ENCODE measurements around the gene PMM2.

The PMM2 gene

DNA sequence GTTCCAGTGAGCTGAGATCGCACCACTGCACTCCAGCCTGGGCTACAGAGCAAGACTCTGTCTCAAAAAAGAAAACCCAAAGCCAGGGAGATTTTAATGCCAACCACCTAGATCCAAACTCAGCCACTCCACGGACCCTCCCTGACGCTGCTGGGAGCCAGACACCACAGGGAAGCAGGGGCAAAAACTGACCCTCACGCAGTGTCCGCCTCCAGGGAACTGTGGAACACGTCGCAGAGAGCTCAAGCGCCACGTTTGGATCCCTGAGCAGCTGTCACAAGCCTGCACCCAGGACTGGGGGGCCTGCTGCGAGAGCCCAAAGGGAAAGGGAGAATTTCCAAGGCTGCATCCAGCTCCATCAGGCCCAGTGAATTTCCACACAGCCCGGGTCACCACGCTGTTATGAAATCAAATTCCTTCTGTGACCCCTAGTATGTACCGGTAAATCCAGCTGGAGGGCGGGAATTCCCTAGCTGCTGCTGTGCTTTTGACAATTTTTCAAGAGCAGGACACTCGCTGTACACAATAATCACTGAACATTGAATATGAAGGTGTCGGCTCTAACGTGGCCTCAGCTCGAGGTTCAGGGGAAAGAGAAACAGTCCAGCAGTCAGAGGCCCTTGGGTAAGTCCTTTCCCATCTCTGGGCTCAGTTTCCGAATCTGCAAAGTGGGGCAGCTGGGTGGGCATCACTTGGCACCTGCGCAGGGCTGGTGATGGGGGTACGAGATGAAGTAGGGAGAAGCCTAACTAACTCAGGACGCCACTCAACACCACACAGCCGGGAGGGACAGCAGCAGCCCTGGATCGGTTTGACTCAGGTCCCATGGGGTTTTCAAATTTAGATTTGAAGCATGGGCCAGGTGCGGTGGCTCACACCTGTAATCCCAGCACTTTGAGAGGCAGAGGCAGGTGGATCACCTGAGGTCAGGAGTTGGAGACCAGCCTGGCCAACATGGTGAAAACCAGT is 62.6 kb downstream of the PMM2 start:
- no peak overlapping the region for H3K4me3 ChIP-seq (ENCODE audit: low read depth, low read length)
- TF ChIP-seq CTCF (IDR thresholded peaks at IDR 0.05; ENCODE audit: low read depth, low read length): no peak

GRCh38 chr16:8861563-8862308 is 64.1 kb downstream of the PMM2 start:
- no peak for TF ChIP-seq CTCF (IDR thresholded peaks at IDR 0.05; ENCODE audit: low read depth, low read length)
- H3K4me3 ChIP-seq (ENCODE audit: low read depth, low read length): no peak overlapping the region

GRCh38 chr16:8862309-8863130 is 64.9 kb downstream of the PMM2 start:
- no peak for TF ChIP-seq CTCF (IDR thresholded peaks at IDR 0.05; ENCODE audit: low read depth, low read length)
- H3K4me3 ChIP-seq (ENCODE audit: low read depth, low read length): no peak overlapping the region

- TF ChIP-seq CTCF (IDR thresholded peaks at IDR 0.05; ENCODE audit: low read depth, low read length): no peak
- H3K4me3 ChIP-seq (ENCODE audit: low read depth, low read length): no peak overlapping the region
Measured at GRCh38 chr16:8863594-8864424, 66.2 kb downstream of the PMM2 start.

GRCh38 chr16:8864480-8865110 is 67.0 kb downstream of the PMM2 start:
- no peak overlapping the region for H3K4me3 ChIP-seq (ENCODE audit: low read depth, low read length)
- TF ChIP-seq CTCF (IDR thresholded peaks at IDR 0.05; ENCODE audit: low read depth, low read length): no peak

All from WI38 (cell line).